Skeletal muscle cell (primary cell): ENCODE results near the gene LIMS2.

ENCODE experiments used
- DNase-seq: peaks from one replicate; pipeline ENCODE4 v3.0.0-alpha.2; 2010; ENCODE audit warnings: low read depth
- H3K4me3 ChIP-seq: 2 replicates; pipeline ENCODE4 v1.5.1; 2011; ENCODE audit warnings: low read depth, mild to moderate bottlenecking, control low read depth, low read length, moderate library complexity

The LIMS2 gene

GRCh38 chr2:127626917-127627739 is 48.2 kb downstream of the LIMS2 start:
- no peak for DNase-seq

GRCh38 chr2:127626175-127626574 is 49.2 kb downstream of the LIMS2 start:
- DNase-seq, result no peak
- no peak overlapping the region for H3K4me3 ChIP-seq

More at GRCh38 chr2:127626917-127627739, 48.2 kb downstream of the LIMS2 start:
- no peak overlapping the region for H3K4me3 ChIP-seq

- no peak for DNase-seq
Observed at GRCh38 chr2:127625572-127625951, 49.8 kb downstream of the LIMS2 start.

GRCh38 chr2:127624756-127625571 is 50.4 kb downstream of the LIMS2 start:
- no peak for DNase-seq
- H3K4me3 ChIP-seq, result no peak overlapping the region

More at GRCh38 chr2:127625572-127625951, 49.8 kb downstream of the LIMS2 start:
- no peak overlapping the region for H3K4me3 ChIP-seq

- DNase-seq, result no peak
- H3K4me3 ChIP-seq, result no peak overlapping the region
Observed at GRCh38 chr2:127624320-127624755, 51.0 kb downstream of the LIMS2 start.

- DNase-seq, result peak; percentile 15
- no peak overlapping the region for H3K4me3 ChIP-seq
Observed at GRCh38 chr2:127623388-127624319, 51.7 kb downstream of the LIMS2 start.

GRCh38 chr2:127622561-127623387 is 52.6 kb downstream of the LIMS2 start:
- DNase-seq, result no peak
- H3K4me3 ChIP-seq, result no peak overlapping the region

GRCh38 chr2:127621981-127622431 is 53.3 kb downstream of the LIMS2 start:
- H3K4me3 ChIP-seq, result no peak overlapping the region
- no peak for DNase-seq

- no peak overlapping the region for H3K4me3 ChIP-seq
- DNase-seq, result no peak
Observed at GRCh38 chr2:127620866-127621265, 54.5 kb downstream of the LIMS2 start.

GRCh38 chr2:127619877-127620705 is 55.2 kb downstream of the LIMS2 start:
- no peak overlapping the region for H3K4me3 ChIP-seq
- no peak for DNase-seq

GRCh38 chr2:127619203-127619590 is 56.1 kb downstream of the LIMS2 start:
- no peak for DNase-seq
- no peak overlapping the region for H3K4me3 ChIP-seq

- no peak overlapping the region for H3K4me3 ChIP-seq
- DNase-seq, result no peak
Observed at GRCh38 chr2:127618551-127619202, 56.7 kb downstream of the LIMS2 start.

- no peak for DNase-seq
Observed at GRCh38 chr2:127615511-127616166, 59.7 kb downstream of the LIMS2 start.

GRCh38 chr2:127614731-127615130 is 60.6 kb downstream of the LIMS2 start:
- DNase-seq, result no peak
- no peak overlapping the region for H3K4me3 ChIP-seq

More at GRCh38 chr2:127615511-127616166, 59.7 kb downstream of the LIMS2 start:
- H3K4me3 ChIP-seq, result no peak overlapping the region

GRCh38 chr2:127614246-127614645 is 61.1 kb downstream of the LIMS2 start:
- DNase-seq, result no peak
- no peak overlapping the region for H3K4me3 ChIP-seq

- no peak for DNase-seq
- no peak overlapping the region for H3K4me3 ChIP-seq
Observed at GRCh38 chr2:127612111-127612822, 63.1 kb downstream of the LIMS2 start.
